ENCODE data around the gene AANAT.

Gene AANAT

GRCh38 chr17:76467366-76467765 is at the start of gene AANAT:
TSS of gene AANAT (plus strand) at chr17:76467603. CDS start at chr17:76468747, 1,144 bp downstream.
- DNase-seq (ENCODE audit: low read depth in 2 of 2): no peak

- DNase-seq (ENCODE audit: low read depth in 2 of 2): no peak
Measured at GRCh38 chr17:76419576-76420260, 47.7 kb upstream of the AANAT start.

DNA sequence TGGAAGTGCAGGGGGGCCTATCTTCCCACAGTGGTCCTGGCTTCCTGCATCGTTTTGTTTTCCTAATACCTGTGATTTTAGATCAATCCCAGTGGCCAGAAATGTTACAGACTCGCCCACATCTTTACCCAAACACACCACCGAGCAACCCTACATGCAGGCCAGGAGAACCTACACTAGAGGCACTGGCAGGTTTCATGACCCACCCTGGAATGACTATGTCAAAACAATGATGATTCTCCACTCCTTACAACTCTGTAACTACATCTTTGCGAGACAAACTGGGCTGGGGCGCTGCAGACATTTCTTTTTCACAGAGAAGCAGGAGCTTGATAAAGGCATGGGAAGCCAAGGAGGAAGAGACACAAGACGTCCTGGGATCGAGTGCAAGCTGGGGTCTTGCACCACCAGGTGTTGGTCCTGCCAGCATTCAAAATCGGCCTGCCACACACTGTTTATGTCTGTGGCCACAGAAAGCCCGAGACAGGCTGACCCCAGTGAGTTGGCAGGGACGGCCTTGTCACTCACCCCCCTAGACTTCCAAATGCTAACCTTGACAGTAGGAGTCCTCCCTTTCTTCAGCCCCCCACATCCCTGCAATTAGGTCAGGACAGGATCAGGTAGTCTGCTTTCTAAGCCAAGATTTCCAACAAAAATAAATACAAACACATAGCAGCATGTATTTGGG is 46.9 kb upstream of the AANAT start:
- DNase-seq (ENCODE audit: low read depth in 2 of 2): no peak

- DNase-seq (ENCODE audit: low read depth in 2 of 2): no peak
Measured at GRCh38 chr17:76421044-76421407, 46.4 kb upstream of the AANAT start.

- no peak for DNase-seq (ENCODE audit: low read depth in 2 of 2)
Measured at GRCh38 chr17:76422406-76422805, 45.0 kb upstream of the AANAT start.

DNA sequence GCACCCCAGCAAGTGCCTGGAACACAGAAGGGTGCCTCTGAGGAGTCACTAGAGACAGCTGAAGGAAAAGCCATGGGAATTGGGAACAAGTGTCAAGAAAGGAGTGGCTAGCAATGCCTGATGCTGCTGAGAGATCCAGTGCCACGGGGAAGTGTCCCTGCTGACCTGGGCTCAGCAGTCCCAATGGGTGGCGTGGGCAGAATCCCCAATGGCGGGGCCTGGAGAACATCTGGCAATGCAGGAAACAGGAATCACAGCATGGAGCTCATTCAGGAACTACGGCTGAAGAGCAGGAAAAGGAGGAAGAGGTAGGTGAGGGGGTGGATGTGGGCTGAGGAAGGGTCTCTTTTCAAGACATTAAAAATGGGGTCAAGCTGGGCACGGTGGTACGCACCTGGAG is 44.5 kb upstream of the AANAT start:
- DNase-seq (ENCODE audit: low read depth in 2 of 2): no peak

DNA sequence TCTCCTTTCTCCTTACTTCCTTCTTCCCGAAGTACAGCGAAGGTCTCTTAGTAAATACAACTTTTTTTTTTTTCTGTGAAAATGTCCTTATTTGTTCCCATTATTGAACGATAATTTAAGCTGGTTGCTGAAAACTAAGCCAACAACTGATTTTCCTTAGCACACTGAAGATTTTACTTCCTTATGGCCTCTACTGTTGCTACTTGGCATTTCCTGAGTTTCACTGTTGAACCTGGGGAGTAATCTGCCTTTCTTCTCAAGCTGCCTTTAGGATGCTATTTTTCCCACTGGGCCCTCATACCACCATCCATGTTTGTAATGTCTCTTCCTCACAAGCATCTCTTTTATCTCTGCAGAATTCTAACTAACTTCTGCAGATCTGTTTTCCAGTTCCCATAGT is 40.5 kb upstream of the AANAT start:
- DNase-seq (ENCODE audit: low read depth in 2 of 2): no peak

- DNase-seq (ENCODE audit: low read depth in 2 of 2): no peak
Measured at GRCh38 chr17:76427501-76428231, 39.7 kb upstream of the AANAT start.

- DNase-seq (ENCODE audit: low read depth in 2 of 2): no peak
Measured at GRCh38 chr17:76428511-76428910, 38.9 kb upstream of the AANAT start.

DNA sequence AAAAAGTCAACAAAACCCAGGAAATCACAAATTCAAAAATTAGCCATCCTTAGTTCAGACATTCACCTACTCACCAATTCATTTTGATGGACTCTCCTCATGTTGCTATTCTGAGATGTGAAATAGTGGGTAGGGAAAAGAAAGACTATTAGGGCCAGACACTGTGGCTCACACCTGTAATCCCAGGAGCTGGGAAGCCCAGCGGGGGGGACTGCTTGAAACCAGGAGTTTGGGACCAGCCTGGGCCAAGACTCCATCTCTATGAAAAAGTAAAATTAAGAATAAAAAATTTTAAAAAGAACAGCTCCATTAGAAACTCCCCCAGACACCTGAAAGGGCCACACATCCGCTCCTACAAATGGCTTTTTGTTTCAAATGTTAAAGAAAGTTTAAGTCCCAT is 35.9 kb upstream of the AANAT start:
- no peak for DNase-seq (ENCODE audit: low read depth in 2 of 2)

DNA sequence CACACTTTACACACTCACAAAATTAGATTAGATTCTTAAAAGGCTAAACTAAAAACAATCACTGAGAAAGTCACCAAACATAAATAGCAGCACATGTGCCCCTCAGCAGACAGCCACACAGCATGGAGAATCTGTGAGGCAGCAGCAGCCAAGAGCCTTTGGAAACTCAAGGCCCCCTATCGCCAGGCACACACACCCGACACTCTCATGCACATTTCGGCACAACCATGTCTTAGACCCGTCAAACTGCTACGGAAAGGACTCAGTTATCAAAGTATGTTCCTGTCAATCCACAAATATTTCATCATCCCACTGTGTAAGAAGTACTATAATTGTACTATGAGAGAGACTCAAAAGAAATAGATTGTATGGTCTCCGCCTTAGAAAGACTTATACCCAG is 35.4 kb upstream of the AANAT start:
- no peak for DNase-seq (ENCODE audit: low read depth in 2 of 2)

- no peak for DNase-seq (ENCODE audit: low read depth in 2 of 2)
Measured at GRCh38 chr17:76432712-76433336, 34.6 kb upstream of the AANAT start.

- DNase-seq (ENCODE audit: low read depth in 2 of 2): no peak
Measured at GRCh38 chr17:76433693-76434092, 33.7 kb upstream of the AANAT start.

DNA sequence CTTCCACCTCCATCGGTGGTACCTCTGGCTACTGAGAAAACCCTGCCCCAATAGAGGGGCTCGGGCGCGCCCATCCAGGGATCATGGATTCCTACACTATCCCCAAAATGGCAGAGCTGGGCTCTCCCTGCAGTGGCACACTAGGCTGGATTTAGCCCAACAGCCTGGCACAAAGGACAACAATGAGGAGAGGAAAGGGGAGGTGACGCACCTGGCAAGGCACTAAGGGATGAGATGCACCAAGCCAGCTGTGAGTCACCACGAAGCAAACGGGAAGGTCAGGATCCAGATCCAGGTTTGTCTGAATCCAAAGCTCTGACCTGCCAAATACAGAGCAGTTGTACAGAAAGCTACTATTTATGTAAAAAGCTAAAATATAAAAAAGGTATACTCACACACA is 32.5 kb upstream of the AANAT start:
- DNase-seq (ENCODE audit: low read depth in 2 of 2): no peak

DNA sequence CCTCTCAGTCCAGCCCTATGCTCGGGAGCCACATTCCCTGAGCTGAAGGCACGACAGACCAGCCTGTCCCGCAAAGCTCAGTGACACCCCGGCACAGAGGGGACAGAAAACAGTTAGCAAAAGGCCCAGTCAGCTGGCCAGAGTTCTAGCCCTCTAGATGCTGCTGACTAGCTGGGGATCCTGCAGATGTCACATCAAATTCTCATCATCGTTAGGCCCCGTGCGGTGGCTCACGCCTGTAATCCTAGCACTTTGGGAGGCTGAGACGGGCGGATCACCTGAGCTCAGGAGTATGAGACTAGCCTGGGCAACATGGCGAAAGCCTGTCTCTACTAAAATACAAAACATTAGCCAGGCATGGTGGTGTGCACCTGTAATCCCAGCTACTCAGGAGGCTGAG is 31.7 kb upstream of the AANAT start:
- DNase-seq (ENCODE audit: low read depth in 2 of 2): no peak

- DNase-seq (ENCODE audit: low read depth in 2 of 2): no peak
Measured at GRCh38 chr17:76437467-76438402, 29.7 kb upstream of the AANAT start.

- no peak for DNase-seq (ENCODE audit: low read depth in 2 of 2)
Measured at GRCh38 chr17:76438906-76439305, 28.5 kb upstream of the AANAT start.

- DNase-seq (ENCODE audit: low read depth in 2 of 2): no peak
Measured at GRCh38 chr17:76439314-76439928, 28.0 kb upstream of the AANAT start.

GRCh38 chr17:76440751-76441362 is 26.5 kb upstream of the AANAT start:
- no peak for DNase-seq (ENCODE audit: low read depth in 2 of 2)

DNA sequence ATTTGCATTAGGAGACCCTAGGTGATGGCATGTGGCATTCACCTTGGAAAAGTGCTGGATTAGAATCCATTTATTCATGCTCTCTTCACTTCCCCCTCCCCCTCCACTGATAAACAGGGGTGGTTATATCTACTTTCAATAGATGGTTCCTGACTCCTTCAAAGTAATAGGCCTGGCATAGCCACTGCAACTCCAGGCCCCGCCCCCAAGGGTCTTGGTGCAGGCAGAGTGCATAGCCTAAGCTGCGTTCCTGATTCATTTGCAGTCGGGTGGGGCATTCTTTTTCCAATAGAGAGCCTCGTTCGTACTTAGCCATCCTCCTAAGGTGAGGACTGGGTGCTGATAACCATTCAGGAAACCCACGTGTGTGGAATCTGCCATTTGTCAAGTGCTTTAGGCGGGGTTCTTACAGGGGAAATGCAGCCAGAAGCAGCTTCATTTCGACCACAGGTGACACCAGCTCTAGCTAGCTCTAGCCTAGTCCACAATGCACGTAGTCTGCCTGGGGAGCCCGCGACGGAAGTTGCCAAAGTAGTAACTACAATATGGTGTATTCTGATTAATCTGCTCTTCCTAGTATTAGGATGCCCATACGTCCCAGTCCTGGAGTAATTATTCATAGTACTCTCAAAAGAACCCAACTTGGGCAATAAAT is 25.6 kb upstream of the AANAT start:
- DNase-seq (ENCODE audit: low read depth in 2 of 2): no peak

Data from stimulated activated CD8-positive, alpha-beta memory T cell treated with anti-CD3 and anti-CD28 coated beads, Interleukin-15, amount 100 ng/mL, for 4 hours (primary cell).